Limb (tissue), 2 donors: Measurements from ENCODE around the gene HOGA1.

ENCODE experiments used
- DNase-seq, 2 donors: peaks; one replicate each; pipeline ENCODE4 v3.0.0-alpha.2; 2016; ENCODE audit errors: extremely low spot score in 2 of 2

Gene HOGA1

GRCh38 chr10:97578171-97578844, 5.9 kb upstream of the HOGA1 start:
- no peak for DNase-seq

DNA sequence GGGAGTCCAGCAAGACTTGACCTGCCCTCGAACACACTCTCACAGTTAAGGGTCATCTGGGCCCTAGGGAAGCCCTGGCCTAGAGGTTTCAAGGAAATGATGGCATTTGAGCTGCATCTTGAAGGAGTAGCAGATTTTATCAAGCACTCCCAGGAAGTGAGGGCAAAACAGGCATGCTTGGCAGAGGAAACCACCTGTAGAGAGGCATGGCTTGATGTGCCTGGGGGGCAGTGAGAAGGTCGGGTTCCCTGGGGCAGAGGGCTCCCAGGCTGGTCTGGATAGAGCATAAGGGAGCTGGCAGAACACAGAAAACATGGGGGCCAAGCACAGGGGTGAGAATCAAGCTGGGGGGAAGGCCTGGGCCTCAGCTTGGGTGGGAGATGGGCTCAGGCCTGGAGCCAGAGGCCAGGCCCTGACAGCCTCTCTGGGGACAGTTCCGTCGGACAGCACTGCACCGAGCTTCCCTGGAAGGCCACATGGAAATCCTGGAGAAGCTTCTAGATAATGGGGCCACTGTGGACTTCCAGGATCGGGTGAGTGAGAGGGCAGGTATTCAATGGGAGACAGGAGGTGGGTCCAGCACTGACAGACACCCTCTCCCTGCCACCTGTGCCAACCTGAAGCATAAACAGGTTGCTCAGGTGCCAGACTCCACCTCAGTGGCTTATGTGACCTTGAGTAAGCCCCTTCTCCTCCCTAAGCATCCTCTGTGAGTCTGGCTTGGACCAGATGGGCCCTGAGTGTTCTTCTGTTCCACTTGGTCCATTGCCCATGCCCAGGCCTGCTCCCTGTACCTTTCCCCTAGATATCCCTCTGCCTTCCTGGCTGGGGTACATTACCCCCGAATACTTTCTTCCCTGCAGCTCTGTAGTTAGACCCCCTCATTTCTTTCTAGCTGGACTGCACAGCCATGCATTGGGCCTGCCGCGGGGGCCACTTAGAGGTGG, 3.5 kb upstream of the HOGA1 start:
- no peak for DNase-seq

- DNase-seq, result no peak
Measured at GRCh38 chr10:97582169-97582568, 2.0 kb upstream of the HOGA1 start.

DNA sequence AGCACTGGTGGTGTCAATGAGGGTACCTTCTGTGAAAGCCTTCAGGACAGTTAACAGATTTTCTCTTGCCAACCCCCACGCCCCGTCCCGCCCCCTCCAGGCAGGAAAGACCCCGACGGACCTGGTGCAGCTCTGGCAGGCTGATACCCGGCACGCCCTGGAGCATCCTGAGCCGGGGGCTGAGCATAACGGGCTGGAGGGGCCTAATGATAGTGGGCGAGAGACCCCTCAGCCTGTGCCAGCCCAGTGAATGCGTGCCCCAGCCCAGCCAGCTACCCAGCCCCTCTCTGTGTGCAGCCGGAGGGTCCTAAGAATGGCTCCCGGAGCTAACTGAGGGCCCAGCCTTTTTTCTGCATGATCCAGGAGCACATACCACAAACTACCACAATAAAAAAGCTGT, 713 bp upstream of the HOGA1 start:
- DNase-seq, result no peak

GRCh38 chr10:97584798-97585438, 729 bp downstream of the HOGA1 start:
- DNase-seq, result no peak

DNA sequence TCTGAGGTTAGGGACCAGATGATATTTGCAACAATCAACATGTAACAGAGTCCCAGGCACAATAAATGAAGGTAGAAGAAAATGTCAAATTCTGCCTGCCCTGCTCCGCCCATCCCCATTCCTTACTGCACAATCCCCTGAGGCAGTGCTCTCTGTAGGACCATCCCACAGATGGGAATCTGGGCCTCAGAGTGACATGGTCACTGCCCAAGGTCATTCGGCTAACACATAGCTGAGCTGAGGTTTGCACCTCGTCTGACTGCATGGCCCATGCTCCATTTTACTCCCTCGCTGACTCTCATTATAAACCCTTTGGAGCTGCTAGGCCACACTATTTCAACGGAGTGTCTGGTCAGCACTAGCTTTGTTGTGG, 1.2 kb downstream of the HOGA1 start:
- no peak for DNase-seq

- DNase-seq, result no peak
Measured at GRCh38 chr10:97587183-97587582, 3.0 kb downstream of the HOGA1 start.

- DNase-seq, result no peak
Measured at GRCh38 chr10:97589479-97589878, 5.3 kb downstream of the HOGA1 start, which contains the start of gene C10orf62. TSS of gene C10orf62 (plus strand) at chr10:97589721. CDS start at chr10:97589898, 177 bp downstream.

GRCh38 chr10:97590082-97590747, 6.0 kb downstream of the HOGA1 start:
- DNase-seq, result no peak

- no peak for DNase-seq
Measured at GRCh38 chr10:97590748-97591495, 6.7 kb downstream of the HOGA1 start.

GRCh38 chr10:97593421-97593820, 9.2 kb downstream of the HOGA1 start:
- no peak for DNase-seq

- peak in 1 of 2 donors; percentile 18 for DNase-seq
Measured at GRCh38 chr10:97596101-97597082, 12.2 kb downstream of the HOGA1 start.

DNA sequence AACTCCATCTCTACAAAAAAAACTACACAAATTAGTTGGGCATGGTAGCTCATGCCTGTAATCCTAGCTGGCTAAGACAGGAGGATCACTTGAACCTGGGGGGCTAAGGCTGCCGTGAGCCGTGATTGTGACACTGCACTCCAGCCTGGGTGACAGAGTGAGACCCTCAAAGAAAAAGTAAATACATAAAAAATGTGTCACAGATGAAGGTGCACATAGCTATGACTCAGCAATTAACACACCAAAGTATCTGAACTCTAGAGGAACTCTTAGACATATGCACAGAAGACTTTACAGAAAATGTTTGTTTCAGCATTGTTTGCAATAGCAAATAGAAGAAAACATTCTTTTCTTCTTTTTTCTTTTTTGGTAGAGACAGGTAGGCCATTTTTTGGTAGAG, 13.6 kb downstream of the HOGA1 start:
- DNase-seq, result no peak

GRCh38 chr10:97598407-97599271, 14.4 kb downstream of the HOGA1 start:
- DNase-seq, result no peak

DNA sequence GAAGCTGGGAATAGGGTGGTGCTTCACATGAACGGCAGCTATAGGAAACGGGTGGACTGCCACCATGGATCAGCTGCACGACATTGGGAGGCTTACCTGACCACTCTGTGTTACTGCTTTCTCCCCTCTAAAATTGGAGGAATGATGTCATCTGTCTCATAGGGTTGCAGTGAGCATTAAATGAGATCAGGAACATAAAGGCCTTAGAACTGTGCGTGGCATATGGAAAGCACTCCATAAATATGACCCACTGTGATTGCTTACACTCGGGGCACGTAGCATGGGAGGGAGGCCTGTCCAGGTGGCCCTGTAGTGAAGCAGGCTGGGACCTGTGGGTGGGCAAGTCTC, 15.1 kb downstream of the HOGA1 start:
- no peak for DNase-seq

- no peak for DNase-seq
Measured at GRCh38 chr10:97600616-97601015, 16.4 kb downstream of the HOGA1 start.

DNA sequence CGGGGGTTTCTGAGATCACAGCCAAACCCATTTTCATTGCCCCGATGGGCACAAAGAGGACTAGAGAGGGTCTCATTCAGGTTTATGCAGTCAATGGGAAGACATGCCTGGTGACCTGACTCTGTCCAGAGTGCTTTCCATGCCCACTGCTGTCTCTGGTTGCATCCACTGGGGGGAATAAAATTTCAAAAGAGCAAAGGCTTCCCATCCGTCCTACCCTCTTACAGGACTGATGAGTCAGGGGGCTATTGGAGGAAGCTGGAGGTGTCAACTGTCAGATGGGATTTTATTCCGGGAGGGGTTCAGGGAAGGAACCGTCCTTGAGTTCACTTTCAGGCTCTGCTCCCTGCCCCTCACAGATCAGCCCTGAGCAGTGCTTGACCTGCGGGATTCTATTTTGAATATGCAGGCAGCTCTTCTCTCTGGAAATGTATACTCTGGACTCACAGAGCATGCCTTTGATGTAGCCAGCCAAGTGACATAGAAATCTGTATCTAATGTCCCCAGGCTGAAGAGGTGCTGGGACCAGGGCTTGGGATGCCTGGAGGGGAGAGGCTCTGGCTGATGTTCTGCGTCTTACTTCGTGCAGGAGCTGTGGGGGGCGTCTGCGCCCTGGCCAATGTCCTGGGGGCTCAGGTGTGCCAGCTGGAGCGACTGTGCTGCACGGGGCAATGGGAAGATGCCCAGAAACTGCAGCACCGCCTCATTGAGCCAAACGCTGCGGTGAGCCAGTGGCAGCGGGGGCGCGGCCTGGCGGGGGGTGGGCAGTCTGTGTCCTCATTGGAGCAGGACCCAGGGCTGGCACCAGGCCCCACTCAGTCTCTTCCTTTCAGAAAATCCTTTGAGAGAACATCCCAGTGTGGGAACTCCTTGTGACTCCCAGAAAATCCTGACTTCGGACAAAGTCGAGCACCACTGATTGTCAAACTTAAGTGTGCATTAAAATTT, 17.4 kb downstream of the HOGA1 start:
- no peak for DNase-seq
